ENCODE measurements around the gene SEMA4G.

SEMA4G gene

DNA sequence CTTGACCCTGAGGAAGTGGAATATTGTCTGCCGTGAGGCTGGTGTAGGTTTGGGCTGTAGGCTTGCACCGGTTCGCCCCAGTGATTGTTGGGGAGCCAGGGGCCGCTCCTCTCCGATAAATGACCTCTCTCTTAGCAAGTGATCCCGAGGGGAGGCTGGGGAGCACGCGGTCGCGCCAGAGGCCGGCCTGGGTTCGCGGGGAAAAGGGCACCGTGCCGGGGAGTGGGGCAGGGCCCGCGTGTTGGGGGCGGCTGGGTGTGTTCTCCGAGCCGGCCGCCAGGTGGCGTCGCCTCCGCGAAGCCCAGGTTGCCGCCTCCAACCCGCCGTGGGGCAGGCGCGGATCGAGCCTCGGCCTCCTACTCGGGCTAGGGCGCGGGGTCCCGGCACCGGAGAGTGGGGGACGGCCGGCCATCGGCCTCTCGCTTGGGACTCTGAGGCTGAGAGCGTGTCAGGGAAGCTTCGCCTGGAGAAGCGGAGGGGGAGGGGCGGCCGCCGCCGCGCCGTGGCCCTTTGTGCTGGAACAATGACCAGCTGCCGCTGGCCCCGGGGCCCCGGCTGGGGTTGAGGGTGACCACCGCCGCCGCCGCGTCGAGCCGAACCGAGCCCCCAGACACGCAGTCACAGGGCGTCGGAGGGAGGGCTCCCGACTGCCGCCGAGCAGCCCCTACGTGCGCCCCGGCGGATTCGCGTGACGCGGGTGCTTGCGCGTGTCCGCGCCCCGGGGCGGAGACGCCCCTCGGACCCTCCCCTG, 29.9 kb downstream of the SEMA4G start (continued):
- TF ChIP-seq ZNF792 (tag by site-specific recombination; IDR thresholded peaks at IDR 0.05) = no peak
- peak; percentile 69 for TF ChIP-seq KLF10 (tag by site-specific recombination; IDR thresholded peaks at IDR 0.05)
- no peak for TF ChIP-seq ZNF211 (tag by site-specific recombination; IDR thresholded peaks at IDR 0.05; ENCODE audit: low read depth)
- 0 out of 2 replicates have a peak, but pooled peaks have one; percentile 8 for TF ChIP-seq ZNF423 (tag by site-specific recombination; IDR thresholded peaks at IDR 0.05)
- TF ChIP-seq SALL2 (tag by site-specific recombination; IDR thresholded peaks at IDR 0.05; ENCODE audit: borderline replicate concordance) = no peak
- TF ChIP-seq, protein P1, sequence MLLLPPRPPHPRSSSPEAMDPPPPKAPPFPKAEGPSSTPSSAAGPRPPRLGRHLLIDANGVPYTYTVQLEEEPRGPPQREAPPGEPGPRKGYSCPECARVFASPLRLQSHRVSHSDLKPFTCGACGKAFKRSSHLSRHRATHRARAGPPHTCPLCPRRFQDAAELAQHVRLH (tag by site-specific recombination; IDR thresholded peaks at IDR 0.05) = peak; percentile 64; the same call in 1 of the 2 replicates
- TF ChIP-seq, protein P2, sequence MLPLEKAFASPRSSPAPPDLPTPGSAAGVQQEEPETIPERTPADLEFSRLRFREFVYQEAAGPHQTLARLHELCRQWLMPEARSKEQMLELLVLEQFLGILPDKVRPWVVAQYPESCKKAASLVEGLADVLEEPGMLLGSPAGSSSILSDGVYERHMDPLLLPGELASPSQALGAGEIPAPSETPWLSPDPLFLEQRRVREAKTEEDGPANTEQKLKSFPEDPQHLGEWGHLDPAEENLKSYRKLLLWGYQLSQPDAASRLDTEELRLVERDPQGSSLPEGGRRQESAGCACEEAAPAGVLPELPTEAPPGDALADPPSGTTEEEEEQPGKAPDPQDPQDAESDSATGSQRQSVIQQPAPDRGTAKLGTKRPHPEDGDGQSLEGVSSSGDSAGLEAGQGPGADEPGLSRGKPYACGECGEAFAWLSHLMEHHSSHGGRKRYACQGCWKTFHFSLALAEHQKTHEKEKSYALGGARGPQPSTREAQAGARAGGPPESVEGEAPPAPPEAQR (tag by site-specific recombination; IDR thresholded peaks at IDR 0.05) = peak; percentile 42; the same call in 1 of the 2 replicates
- TF ChIP-seq ZNF2 (tag by site-specific recombination; IDR thresholded peaks at IDR 0.05) = peak; percentile 67; the same call in 1 of the 2 replicates
- TF ChIP-seq ZNF394 (tag by site-specific recombination; IDR thresholded peaks at IDR 0.05; ENCODE audit: borderline replicate concordance) = peak; percentile 46; the same call in 1 of the 2 replicates
- no peak for TF ChIP-seq ZNF548 (tag by site-specific recombination; IDR thresholded peaks at IDR 0.05)
- TF ChIP-seq ZNF350 (tag by site-specific recombination; IDR thresholded peaks at IDR 0.05) = no peak
- TF ChIP-seq, protein P3, sequence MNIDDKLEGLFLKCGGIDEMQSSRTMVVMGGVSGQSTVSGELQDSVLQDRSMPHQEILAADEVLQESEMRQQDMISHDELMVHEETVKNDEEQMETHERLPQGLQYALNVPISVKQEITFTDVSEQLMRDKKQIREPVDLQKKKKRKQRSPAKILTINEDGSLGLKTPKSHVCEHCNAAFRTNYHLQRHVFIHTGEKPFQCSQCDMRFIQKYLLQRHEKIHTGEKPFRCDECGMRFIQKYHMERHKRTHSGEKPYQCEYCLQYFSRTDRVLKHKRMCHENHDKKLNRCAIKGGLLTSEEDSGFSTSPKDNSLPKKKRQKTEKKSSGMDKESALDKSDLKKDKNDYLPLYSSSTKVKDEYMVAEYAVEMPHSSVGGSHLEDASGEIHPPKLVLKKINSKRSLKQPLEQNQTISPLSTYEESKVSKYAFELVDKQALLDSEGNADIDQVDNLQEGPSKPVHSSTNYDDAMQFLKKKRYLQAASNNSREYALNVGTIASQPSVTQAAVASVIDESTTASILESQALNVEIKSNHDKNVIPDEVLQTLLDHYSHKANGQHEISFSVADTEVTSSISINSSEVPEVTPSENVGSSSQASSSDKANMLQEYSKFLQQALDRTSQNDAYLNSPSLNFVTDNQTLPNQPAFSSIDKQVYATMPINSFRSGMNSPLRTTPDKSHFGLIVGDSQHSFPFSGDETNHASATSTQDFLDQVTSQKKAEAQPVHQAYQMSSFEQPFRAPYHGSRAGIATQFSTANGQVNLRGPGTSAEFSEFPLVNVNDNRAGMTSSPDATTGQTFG (tag by site-specific recombination; IDR thresholded peaks at IDR 0.05; ENCODE audit: borderline replicate concordance) = no peak
- TF ChIP-seq, protein P4, sequence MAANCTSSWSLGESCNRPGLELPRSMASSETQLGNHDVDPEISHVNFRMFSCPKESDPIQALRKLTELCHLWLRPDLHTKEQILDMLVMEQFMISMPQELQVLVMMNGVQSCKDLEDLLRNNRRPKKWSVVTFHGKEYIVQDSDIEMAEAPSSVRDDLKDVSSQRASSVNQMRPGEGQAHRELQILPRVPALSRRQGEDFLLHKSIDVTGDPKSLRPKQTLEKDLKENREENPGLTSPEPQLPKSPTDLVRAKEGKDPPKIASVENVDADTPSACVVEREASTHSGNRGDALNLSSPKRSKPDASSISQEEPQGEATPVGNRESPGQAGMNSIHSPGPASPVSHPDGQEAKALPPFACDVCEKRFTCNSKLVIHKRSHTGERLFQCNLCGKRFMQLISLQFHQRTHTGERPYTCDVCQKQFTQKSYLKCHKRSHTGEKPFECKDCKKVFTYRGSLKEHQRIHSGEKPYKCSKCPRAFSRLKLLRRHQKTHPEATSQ (tag by site-specific recombination; IDR thresholded peaks at IDR 0.05) = 0 out of 2 replicates have a peak, but pooled peaks have one; percentile 47
- TF ChIP-seq, protein P5, sequence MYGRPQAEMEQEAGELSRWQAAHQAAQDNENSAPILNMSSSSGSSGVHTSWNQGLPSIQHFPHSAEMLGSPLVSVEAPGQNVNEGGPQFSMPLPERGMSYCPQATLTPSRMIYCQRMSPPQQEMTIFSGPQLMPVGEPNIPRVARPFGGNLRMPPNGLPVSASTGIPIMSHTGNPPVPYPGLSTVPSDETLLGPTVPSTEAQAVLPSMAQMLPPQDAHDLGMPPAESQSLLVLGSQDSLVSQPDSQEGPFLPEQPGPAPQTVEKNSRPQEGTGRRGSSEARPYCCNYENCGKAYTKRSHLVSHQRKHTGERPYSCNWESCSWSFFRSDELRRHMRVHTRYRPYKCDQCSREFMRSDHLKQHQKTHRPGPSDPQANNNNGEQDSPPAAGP (tag by site-specific recombination; IDR thresholded peaks at IDR 0.05) = peak; percentile 87
- TF ChIP-seq REPIN1 (tag by site-specific recombination; IDR thresholded peaks at IDR 0.05; ENCODE audit: low read depth) = 0 out of 2 replicates have a peak, but pooled peaks have one; percentile 34
- TF ChIP-seq ZBTB8A (tag by site-specific recombination; IDR thresholded peaks at IDR 0.05) = peak; percentile 84
- TF ChIP-seq ZSCAN16 (tag by site-specific recombination; IDR thresholded peaks at IDR 0.05) = 0 out of 2 replicates have a peak, but pooled peaks have one; percentile 18
- TF ChIP-seq, protein P6, sequence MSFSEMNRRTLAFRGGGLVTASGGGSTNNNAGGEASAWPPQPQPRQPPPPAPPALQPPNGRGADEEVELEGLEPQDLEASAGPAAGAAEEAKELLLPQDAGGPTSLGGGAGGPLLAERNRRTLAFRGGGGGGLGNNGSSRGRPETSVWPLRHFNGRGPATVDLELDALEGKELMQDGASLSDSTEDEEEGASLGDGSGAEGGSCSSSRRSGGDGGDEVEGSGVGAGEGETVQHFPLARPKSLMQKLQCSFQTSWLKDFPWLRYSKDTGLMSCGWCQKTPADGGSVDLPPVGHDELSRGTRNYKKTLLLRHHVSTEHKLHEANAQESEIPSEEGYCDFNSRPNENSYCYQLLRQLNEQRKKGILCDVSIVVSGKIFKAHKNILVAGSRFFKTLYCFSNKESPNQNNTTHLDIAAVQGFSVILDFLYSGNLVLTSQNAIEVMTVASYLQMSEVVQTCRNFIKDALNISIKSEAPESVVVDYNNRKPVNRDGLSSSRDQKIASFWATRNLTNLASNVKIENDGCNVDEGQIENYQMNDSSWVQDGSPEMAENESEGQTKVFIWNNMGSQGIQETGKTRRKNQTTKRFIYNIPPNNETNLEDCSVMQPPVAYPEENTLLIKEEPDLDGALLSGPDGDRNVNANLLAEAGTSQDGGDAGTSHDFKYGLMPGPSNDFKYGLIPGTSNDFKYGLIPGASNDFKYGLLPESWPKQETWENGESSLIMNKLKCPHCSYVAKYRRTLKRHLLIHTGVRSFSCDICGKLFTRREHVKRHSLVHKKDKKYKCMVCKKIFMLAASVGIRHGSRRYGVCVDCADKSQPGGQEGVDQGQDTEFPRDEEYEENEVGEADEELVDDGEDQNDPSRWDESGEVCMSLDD (tag by site-specific recombination; IDR thresholded peaks at IDR 0.05) = peak; percentile 79
- TF ChIP-seq ZNF155 (tag by site-specific recombination; IDR thresholded peaks at IDR 0.05) = no peak
- no peak for TF ChIP-seq ZNF114 (tag by site-specific recombination; IDR thresholded peaks at IDR 0.05)
- no peak for TF ChIP-seq ZNF175 (tag by site-specific recombination; IDR thresholded peaks at IDR 0.05)
- no peak for TF ChIP-seq SCRT2 (tag by site-specific recombination; IDR thresholded peaks at IDR 0.05)
- TF ChIP-seq, protein P7, sequence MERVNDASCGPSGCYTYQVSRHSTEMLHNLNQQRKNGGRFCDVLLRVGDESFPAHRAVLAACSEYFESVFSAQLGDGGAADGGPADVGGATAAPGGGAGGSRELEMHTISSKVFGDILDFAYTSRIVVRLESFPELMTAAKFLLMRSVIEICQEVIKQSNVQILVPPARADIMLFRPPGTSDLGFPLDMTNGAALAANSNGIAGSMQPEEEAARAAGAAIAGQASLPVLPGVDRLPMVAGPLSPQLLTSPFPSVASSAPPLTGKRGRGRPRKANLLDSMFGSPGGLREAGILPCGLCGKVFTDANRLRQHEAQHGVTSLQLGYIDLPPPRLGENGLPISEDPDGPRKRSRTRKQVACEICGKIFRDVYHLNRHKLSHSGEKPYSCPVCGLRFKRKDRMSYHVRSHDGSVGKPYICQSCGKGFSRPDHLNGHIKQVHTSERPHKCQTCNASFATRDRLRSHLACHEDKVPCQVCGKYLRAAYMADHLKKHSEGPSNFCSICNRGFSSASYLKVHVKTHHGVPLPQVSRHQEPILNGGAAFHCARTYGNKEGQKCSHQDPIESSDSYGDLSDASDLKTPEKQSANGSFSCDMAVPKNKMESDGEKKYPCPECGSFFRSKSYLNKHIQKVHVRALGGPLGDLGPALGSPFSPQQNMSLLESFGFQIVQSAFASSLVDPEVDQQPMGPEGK (tag by site-specific recombination; IDR thresholded peaks at IDR 0.05) = peak; percentile 85
- peak; percentile 83; the same call in 1 of the 2 replicates for TF ChIP-seq KLF8 (tag by site-specific recombination; IDR thresholded peaks at IDR 0.05)
- peak; percentile 52 for TF ChIP-seq KLF1 (tag by site-specific recombination; IDR thresholded peaks at IDR 0.05)
- TF ChIP-seq ZNF416 (tag by site-specific recombination; IDR thresholded peaks at IDR 0.05) = no peak
- TF ChIP-seq ZNF302 (tag by site-specific recombination; IDR thresholded peaks at IDR 0.05; ENCODE audit: low read depth) = no peak

All from HEK293 (cell line).